ENCODE data around the gene ADAR. TPM values are rescaled to one million over a fixed set of nuclear protein-coding genes. Genes with fewer than 3 reads are reported as not detected.

ADAR gene
- total RNA-seq, 1 donor from 2014 or later: 148 TPM

GRCh38 chr1:154539486-154540483 is 68.2 kb downstream of the ADAR start:
- H3K36me3 Mint-ChIP-seq (ENCODE audit: low read depth): no peaks in the 10 kb centered on the region
- TF ChIP-seq CTCF (conservative IDR thresholded peaks at IDR 0.05): no peak
- H3K27ac Mint-ChIP-seq (ENCODE audit: unreplicated experiment): no peak overlapping the region
- H3K4me1 Mint-ChIP-seq: no peaks in the 10 kb centered on the region
- peaks cover 34% of the 10 kb centered on the region for H3K27me3 Mint-ChIP-seq (ENCODE audit: low read depth)
- no peak for DNase-seq (ENCODE audit: low read depth, low spot score)
- H3K9me3 Mint-ChIP-seq: no peaks in the 10 kb centered on the region
- no peak overlapping the region for H3K4me3 Mint-ChIP-seq

- DNase-seq (ENCODE audit: low read depth, low spot score): no peak
- peaks cover 20% of the 10 kb centered on the region for H3K27me3 Mint-ChIP-seq (ENCODE audit: low read depth)
- no peak for TF ChIP-seq CTCF (conservative IDR thresholded peaks at IDR 0.05)
- H3K9me3 Mint-ChIP-seq: no peaks in the 10 kb centered on the region
- peaks cover 6% of the 10 kb centered on the region for H3K4me1 Mint-ChIP-seq
- no peak overlapping the region for H3K4me3 Mint-ChIP-seq
- no peak overlapping the region for H3K27ac Mint-ChIP-seq (ENCODE audit: unreplicated experiment)
- no peaks in the 10 kb centered on the region for H3K36me3 Mint-ChIP-seq (ENCODE audit: low read depth)
Measured at GRCh38 chr1:154536570-154536969, 71.4 kb downstream of the ADAR start.

- Mint-ChIP-seq H3K4me3 (no peak overlapping the region), H3K27me3 (ENCODE audit: low read depth) (peaks cover 12% of the 10 kb centered on the region), H3K4me1 (peaks cover 6% of the 10 kb centered on the region), H3K27ac (ENCODE audit: unreplicated experiment) (no peak overlapping the region), H3K36me3 (ENCODE audit: low read depth) (no peaks in the 10 kb centered on the region), H3K9me3 (no peaks in the 10 kb centered on the region)
- peak; percentile 64 for TF ChIP-seq CTCF (conservative IDR thresholded peaks at IDR 0.05)
- DNase-seq (ENCODE audit: low read depth, low spot score): no peak
Measured at GRCh38 chr1:154533952-154534844, 73.8 kb downstream of the ADAR start.

Other genes starting within 250 kb of the ADAR start
- gene IL6R, start 202.8 kb downstream of the ADAR start, total RNA-seq: 0.07 and 0.09 TPM in 2 replicates
- not detected in 2 replicates for gene TDRD10, start 106.0 kb downstream of the ADAR start, total RNA-seq
- gene SHE, start 105.8 kb downstream of the ADAR start, total RNA-seq: 0.11 and 0.19 TPM in 2 replicates
- 89.9 and 94.3 TPM in 2 replicates for gene UBE2Q1, start 49.5 kb downstream of the ADAR start, total RNA-seq
- gene CHRNB2, start 40.4 kb downstream of the ADAR start, total RNA-seq: 8.7 and 10.6 TPM in 2 replicates

Measured in neural crest cell (in vitro differentiated cells).